BE2C (cell line): ENCODE measurements around the gene CLSTN2.

Experiments used
- DNase-seq: peaks from one replicate; pipeline ENCODE4 v3.0.0-alpha.2; 2020
- H3K27me3 ChIP-seq: fragments of 250-450 bp; sonication (Bioruptor Pico); 2 replicates; pipeline ENCODE4 v1.5.1; 2020; ENCODE audit warnings: mild to moderate bottlenecking
- H3K36me3 ChIP-seq: fragments of 250-450 bp; sonication (Bioruptor Pico); 2 replicates; pipeline ENCODE4 v1.5.1; 2020; ENCODE audit warnings: mild to moderate bottlenecking
- H3K4me1 ChIP-seq: fragments of 250-450 bp; sonication (Bioruptor Pico); 2 replicates; pipeline ENCODE4 v1.5.1; 2020
- H3K4me3 ChIP-seq: 2 replicates; pipeline ENCODE4 v1.5.1; 2011; ENCODE audit warnings: low read depth, low read length
- H3K9me3 ChIP-seq: fragments of 250-450 bp; sonication (Bioruptor Pico); 2 replicates; pipeline ENCODE4 v1.5.1; 2020
- TF ChIP-seq, protein P1 (sequence below): IDR thresholded peaks from 2 replicates; pipeline ENCODE4 v1.5.1; 2012; ENCODE audit warnings: mild to moderate bottlenecking, low read depth, low read length

The CLSTN2 gene

DNA sequence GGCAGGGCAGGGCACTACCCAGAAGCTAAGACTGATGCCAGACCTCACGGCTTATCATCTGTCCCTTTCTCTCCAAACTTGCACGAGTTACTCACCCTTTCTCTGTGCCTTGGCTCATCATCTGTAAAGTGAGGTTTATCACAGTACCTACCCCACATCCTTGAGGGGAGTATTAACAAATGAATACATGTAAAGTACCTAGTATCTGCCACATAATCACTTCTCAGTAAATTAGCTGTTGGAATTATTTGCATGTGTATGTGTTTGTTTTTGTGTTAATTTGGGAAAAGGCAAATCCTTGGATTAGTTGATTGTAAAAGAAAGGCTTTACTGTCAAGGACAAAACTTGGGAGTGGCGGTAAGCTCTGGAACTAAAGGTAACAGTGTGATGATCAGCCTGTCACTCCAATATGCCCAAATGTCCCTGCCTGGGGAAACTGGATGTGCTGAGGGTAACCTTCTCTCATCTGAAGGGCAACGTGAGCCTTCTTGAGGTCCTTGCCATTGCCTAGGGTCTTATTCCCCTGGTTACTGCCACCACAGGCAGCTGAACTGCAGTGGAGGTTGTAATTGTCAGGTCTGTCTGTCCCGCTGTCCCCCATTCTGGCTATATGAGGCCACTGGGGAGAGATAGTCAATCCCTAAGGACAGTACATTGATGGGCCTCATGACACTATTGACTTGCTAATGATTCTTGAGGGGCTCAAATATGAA lies 269.4 kb downstream of the CLSTN2 start:
- no peaks in the 10 kb centered on the region for H3K27me3 ChIP-seq

DNA sequence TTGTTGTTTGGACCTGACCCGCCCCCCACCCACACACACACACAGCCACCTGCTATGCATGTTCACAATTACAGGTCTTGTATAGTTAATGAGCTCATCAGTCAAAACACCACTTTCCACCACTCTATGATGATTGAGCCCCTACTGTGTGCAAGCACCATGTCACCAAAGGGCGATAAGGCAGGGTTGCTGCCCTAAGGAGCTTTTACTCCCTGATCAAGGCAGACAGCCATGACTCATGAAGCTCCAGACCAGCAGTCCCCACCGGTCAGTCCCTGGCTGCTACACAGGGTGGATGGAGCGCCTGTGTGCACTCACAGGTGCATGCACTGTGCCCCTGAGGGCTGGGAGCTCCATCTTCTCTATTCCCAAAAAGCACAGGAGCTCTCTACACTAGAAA lies 270.6 kb downstream of the CLSTN2 start:
- Histone ChIP-seq H3K36me3 (no peaks in the 10 kb centered on the region), H3K4me3 (no peak overlapping the region), H3K4me1 (peaks cover 44% of the 10 kb centered on the region), H3K27me3 (no peaks in the 10 kb centered on the region), H3K9me3 (no peaks in the 10 kb centered on the region)
- TF ChIP-seq, protein P1, sequence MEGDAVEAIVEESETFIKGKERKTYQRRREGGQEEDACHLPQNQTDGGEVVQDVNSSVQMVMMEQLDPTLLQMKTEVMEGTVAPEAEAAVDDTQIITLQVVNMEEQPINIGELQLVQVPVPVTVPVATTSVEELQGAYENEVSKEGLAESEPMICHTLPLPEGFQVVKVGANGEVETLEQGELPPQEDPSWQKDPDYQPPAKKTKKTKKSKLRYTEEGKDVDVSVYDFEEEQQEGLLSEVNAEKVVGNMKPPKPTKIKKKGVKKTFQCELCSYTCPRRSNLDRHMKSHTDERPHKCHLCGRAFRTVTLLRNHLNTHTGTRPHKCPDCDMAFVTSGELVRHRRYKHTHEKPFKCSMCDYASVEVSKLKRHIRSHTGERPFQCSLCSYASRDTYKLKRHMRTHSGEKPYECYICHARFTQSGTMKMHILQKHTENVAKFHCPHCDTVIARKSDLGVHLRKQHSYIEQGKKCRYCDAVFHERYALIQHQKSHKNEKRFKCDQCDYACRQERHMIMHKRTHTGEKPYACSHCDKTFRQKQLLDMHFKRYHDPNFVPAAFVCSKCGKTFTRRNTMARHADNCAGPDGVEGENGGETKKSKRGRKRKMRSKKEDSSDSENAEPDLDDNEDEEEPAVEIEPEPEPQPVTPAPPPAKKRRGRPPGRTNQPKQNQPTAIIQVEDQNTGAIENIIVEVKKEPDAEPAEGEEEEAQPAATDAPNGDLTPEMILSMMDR: no peak
- DNase-seq: peak; percentile 73

More for the DNA sequence above, 269.4 kb downstream of the CLSTN2 start:
- Histone ChIP-seq H3K4me1 (peaks cover 50% of the 10 kb centered on the region), H3K36me3 (no peaks in the 10 kb centered on the region), H3K9me3 (no peaks in the 10 kb centered on the region), H3K4me3 (no peak overlapping the region)
- no peak for DNase-seq
- TF ChIP-seq, protein P1: no peak

DNA sequence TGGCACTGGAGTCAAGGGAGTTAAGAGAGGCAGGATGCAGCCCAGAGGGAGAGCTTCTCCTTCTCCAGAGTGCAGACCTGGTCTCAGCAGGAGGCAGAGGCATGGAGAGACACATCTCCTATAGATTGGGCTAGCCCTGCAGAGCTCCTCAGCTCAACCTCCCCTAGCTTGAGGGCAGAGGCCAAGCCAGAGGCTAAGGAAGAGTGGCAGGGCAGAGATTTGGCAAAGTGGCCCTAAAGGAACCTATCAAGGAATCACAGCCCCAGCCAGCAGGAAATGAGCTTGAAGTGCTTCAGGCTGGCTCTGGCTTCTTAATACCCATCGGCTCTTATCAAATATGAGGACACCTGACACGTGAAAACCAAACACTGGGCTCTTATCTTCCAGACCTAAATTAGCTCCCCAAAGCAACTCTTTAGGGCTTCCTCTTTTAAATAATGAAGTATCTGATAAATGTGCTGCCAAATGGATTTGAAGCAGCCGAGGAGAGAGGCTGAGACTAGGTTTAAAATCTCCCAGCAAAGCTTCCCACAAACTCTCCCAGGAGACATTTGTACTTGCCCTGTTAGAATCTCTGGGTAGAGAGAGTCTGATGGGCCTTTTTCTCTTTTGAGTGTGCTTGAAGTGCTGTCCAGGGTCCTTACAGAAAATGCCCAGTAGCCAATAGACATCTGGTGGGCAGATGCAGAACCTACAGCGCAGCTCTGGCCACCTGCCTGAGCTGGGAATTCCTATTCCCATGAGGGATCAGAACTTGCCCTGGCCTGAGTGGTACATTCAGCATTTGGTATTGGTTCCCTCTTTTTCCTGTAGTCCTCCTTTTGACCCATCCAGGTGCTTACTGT lies 271.4 kb downstream of the CLSTN2 start:
- DNase-seq: peak; percentile 62
- Histone ChIP-seq H3K9me3 (no peaks in the 10 kb centered on the region), H3K27me3 (no peaks in the 10 kb centered on the region), H3K4me1 (peaks cover 44% of the 10 kb centered on the region), H3K4me3 (no peak overlapping the region), H3K36me3 (no peaks in the 10 kb centered on the region)
- TF ChIP-seq, protein P1: peak; percentile 44

DNA sequence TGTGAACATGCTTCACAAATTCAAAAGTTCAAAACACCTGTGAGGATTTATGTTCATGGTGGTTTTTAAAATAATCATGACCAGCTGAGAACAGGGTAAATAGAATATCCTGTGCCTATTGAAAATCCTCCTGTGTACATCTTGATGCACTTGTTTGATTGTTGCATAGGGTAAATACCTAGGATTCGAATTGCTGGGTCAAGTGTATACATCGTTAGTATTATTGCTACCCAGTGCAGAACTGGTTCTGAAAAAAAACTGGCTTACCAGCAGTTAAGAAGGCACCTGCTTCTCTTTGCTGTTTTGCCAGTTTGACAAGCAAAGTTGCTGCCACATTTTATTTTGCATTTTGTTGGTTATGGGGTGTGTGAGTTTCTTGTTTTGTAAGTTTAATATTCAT lies 272.6 kb downstream of the CLSTN2 start:
- no peak for DNase-seq
- TF ChIP-seq, protein P1: no peak

DNA sequence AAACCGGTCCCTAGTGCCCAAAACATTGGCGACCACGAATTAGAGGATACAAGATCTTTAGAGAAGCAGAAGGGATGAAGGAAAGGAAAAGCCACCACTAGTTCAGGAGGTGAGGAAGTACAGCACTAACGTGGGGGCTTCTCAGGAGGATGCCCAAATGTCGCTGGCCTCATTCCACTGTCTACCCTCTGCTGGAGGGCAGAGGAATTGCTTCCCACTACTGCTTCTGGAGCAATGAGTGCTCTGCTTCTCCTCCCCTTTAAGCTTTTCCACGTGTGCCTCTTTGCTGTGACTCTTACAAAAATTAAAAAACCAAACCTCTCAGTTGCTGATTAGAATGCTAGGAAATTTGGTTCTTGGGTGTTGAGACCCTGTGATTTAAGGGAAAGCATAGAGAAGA lies 281.3 kb downstream of the CLSTN2 start:
- peak; percentile 40 for DNase-seq

More for the DNA sequence above, 272.6 kb downstream of the CLSTN2 start:
- Histone ChIP-seq H3K36me3 (no peaks in the 10 kb centered on the region), H3K9me3 (no peaks in the 10 kb centered on the region), H3K27me3 (no peaks in the 10 kb centered on the region), H3K4me1 (peaks cover 44% of the 10 kb centered on the region), H3K4me3 (no peak overlapping the region)

More for the DNA sequence above, 281.3 kb downstream of the CLSTN2 start:
- H3K9me3 ChIP-seq: peaks cover 2% of the 10 kb centered on the region
- no peaks in the 10 kb centered on the region for H3K4me1 ChIP-seq
- H3K36me3 ChIP-seq: no peaks in the 10 kb centered on the region
- H3K27me3 ChIP-seq: no peaks in the 10 kb centered on the region
- TF ChIP-seq, protein P1: peak; percentile 74
- no peak overlapping the region for H3K4me3 ChIP-seq
